HG03378 (cell line): Measurements from ENCODE around the gene REV3L.
"Not testable (repeated sequence)": the region's sequence is repeated elsewhere in the genome, so short reads cannot be mapped to it uniquely, and the experiment has no call there.

ENCODE experiments used
- ATAC-seq: cut with Tn5 transposase; IDR thresholded peaks from one replicate; pipeline ENCODE4 v1.9.1; 2021; ENCODE audit warnings: mild to moderate bottlenecking, moderate library complexity; ENCODE audit not compliant: unreplicated experiment

Gene REV3L

GRCh38 chr6:111266276-111266675 is 216.7 kb downstream of the REV3L start:
- ATAC-seq, result no peak

- ATAC-seq, result no peak
Observed at GRCh38 chr6:111265842-111266241, 217.2 kb downstream of the REV3L start.

GRCh38 chr6:111263837-111264236 is 219.2 kb downstream of the REV3L start:
- no peak for ATAC-seq

- ATAC-seq, result no peak
Observed at GRCh38 chr6:111260570-111261298, 222.3 kb downstream of the REV3L start.

- ATAC-seq, result peak; percentile 97
Observed at GRCh38 chr6:111259089-111259831, 223.8 kb downstream of the REV3L start.

GRCh38 chr6:111258615-111259088 is 224.4 kb downstream of the REV3L start:
- ATAC-seq, result no peak

GRCh38 chr6:111258010-111258409 is 225.0 kb downstream of the REV3L start:
- no peak for ATAC-seq

GRCh38 chr6:111256646-111257045 is 226.4 kb downstream of the REV3L start:
- ATAC-seq, result no peak

- ATAC-seq, result not testable (repeated sequence)
Observed at GRCh38 chr6:111255838-111256237, 227.2 kb downstream of the REV3L start.

GRCh38 chr6:111254779-111255166 is 228.2 kb downstream of the REV3L start:
- ATAC-seq, result no peak

- no peak for ATAC-seq
Observed at GRCh38 chr6:111254004-111254778, 228.8 kb downstream of the REV3L start.

- no peak for ATAC-seq
Observed at GRCh38 chr6:111252726-111253125, 230.3 kb downstream of the REV3L start.

GRCh38 chr6:111250791-111251354 is 232.1 kb downstream of the REV3L start:
- peak; percentile 65 for ATAC-seq
